Raji (cell line): ENCODE results near the gene CCNI2.

Experiments used
- POLR2A ChIP-seq: IDR thresholded peaks from 2 replicates; pipeline ENCODE4 v1.6.1; 2011; ENCODE audit warnings: low read depth, low read length, control low read depth; ENCODE audit not compliant: insufficient read depth

The CCNI2 gene

DNA sequence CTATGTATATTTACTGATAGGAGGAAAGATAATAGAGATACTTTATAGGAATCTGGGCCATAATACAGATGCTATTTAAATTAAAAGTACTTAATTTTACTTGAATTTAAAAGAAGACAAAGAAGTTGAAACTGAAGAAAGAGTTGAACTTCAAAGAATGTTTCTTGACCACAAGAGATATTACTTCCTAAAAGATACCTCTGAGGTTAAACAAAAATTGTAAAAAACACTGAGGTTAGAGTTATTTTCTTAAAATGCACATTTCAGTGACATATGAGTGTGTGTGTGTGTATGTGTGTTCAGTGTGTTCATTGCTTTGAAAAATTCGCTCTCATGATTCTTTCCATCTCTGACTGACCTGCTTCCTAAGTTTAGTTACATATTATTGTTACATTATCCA, 33.4 kb downstream of the CCNI2 start:
- TF ChIP-seq POLR2A = no peak

DNA sequence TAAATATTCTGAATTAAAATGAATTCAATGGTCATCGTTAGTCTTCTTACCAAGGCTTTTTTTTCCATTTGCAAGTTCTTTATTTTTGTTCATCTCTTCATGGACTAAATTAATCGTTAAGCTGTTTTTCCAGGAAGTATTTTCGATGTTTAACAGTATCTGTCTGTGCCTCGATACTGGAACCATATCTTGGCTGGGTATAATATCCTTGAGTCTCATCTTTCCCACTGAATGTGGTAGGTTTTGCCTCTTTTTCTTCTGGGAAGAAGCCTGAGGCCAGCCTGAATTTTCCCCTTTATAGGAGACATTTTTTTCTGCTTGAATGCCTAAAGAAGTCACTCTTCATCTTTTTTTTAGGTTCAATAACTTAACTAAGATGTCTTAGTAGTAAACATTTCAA, 33.8 kb downstream of the CCNI2 start:
- no peak for TF ChIP-seq POLR2A

GRCh38 chr5:132782101-132782500, 34.9 kb downstream of the CCNI2 start:
- no peak for TF ChIP-seq POLR2A

DNA sequence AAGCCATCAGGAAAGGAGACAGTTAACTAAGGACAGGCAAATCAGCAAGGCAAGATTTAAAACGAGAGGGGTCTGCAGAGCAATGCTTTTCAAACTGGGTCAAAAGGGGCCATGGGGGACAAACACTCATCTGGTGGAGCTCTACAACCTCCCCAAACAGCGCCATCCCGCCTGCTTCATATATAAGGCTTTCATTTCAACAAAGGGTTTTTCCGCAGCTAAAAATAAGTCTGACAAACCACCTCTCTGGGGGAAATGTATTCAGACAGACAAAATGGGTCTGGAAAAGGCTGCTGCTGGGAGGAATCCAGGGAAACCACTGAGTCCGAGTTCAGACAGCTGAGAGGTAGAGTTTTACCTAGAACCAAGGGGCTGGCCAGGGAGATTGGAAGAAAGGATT, 38.1 kb downstream of the CCNI2 start:
- TF ChIP-seq POLR2A = no peak

GRCh38 chr5:132785864-132786263, 38.6 kb downstream of the CCNI2 start:
- TF ChIP-seq POLR2A = no peak

DNA sequence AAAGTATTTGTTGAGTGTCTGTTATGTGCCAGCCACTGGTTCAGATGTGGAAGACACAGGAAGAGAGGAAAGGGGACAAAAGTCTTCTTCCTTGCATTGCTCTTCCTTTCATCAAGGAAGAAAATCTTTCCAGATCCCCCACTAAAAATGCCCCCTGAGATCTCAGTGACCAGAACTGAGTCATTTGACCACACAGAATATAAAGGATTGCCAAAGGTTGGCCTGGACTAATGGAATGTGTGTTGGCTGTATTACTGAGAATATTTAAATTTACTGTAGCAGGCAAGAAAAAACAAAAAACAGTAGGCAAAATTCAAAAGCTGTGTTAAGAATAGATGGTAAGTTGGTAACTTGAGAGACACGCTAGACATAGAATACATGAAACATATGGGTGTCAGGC, 39.9 kb downstream of the CCNI2 start:
- no peak for TF ChIP-seq POLR2A

DNA sequence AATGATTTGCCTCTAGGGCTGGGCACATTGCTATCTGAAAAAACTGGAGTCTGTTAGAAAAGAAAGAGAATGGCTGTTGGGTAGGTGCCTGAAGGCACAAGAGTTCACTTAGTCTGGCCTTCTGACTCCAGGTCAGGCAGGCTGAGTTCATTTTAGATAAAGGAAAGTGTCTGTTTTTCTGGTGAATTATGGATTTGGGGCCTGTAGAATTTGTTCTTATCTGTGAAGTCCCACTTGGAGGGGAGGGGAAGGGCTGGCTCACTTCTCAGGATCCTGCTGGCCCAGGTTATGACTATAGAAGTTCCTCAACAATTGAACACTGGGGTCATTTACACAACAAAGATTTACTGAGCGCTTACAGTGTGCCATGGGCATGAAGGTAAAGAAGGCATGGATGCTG, 41.3 kb downstream of the CCNI2 start:
- TF ChIP-seq POLR2A = no peak

- no peak for TF ChIP-seq POLR2A
These were observed 42.0 kb downstream of the CCNI2 start for GRCh38 chr5:132788990-132789886.

DNA sequence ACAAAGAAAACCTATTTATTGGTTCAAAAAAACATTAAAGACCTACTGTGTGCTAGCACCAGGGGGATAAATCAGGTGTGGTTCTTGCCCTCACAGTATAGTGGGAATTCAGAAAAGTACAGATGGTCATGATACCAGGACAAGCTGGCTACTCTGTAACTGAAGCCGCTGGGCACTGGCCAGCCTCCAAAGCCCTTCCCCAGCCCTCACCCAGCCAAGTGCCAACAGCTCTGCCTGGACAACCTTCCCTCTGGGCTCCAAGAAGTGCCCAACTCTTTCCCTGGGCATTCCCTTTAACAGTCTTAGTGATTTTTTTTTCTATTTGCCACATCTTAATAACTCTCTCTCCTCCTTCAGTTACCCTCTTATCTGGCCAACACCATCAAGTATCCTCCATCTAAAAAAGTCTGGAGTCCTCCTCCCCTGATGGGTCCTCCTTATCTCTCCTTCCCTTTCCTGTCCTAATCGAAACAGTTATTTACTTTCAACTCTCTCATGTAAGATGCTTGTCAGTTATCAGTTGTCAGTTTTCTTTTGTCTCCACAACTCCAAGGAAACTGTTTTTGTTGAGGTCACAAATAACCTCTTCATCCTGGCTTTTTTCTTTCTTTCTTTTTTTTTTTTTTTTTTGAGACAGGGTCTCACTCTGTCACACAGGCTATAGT, 43.1 kb downstream of the CCNI2 start:
- TF ChIP-seq POLR2A = no peak

- no peak for TF ChIP-seq POLR2A
These were observed 43.8 kb downstream of the CCNI2 start for GRCh38 chr5:132791026-132791425.

DNA sequence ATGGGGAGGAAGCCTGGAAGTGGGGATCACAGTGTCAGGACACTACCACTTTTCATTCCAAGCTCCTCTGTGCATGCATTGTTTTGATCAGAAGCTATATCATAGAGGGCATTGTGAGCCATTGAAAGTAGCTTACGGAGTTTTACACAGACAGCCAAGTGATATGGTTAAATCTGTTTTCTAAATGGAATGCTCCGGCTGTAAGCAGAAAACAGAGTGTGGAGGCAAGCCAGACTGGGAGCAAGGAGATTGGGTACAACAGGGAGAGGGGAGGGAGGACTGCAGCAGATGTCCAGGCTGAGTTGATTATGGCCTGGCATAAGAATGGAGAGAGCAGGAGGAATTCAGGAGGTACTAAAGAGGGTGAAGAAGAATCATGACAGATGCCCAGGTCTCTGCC, 50.4 kb downstream of the CCNI2 start:
- TF ChIP-seq POLR2A = no peak

- no peak for TF ChIP-seq POLR2A
These were observed 52.2 kb downstream of the CCNI2 start for GRCh38 chr5:132799392-132799791.

- no peak for TF ChIP-seq POLR2A
These were observed 53.3 kb downstream of the CCNI2 start for GRCh38 chr5:132800545-132800944.

GRCh38 chr5:132802044-132802684, 54.9 kb downstream of the CCNI2 start:
- TF ChIP-seq POLR2A = no peak
